ENCODE results near the gene PFDN4.

GRCh38 chr20:54260116-54260515 is 52.2 kb downstream of the PFDN4 start:
- TF ChIP-seq POLR2A (IDR thresholded peaks at IDR 0.05; ENCODE audit: low read length) (no peak), USF2 (IDR thresholded peaks at IDR 0.05) (no peak), MAZ (IDR thresholded peaks at IDR 0.05; ENCODE audit: borderline replicate concordance, low read depth, low read length) (no peak), CTCF (IDR thresholded peaks at IDR 0.05) (no peak), REST (IDR thresholded peaks at IDR 0.05) (no peak), SREBF2 (IDR thresholded peaks at IDR 0.05) (no peak), ESRRA (IDR thresholded peaks at IDR 0.05; ENCODE audit: borderline replicate concordance, low read length) (no peak), MAFK (IDR thresholded peaks at IDR 0.05; ENCODE audit: partially characterized antibody) (no peak), HMGXB4 (CRISPR knock-in tag; IDR thresholded peaks at IDR 0.05; ENCODE audit: borderline replicate concordance) (no peak), RAD21 (conservative IDR thresholded peaks at IDR 0.05 in 1 of 2, IDR thresholded peaks at IDR 0.05 in 1 of 2) (no peak), CHD4 (IDR thresholded peaks at IDR 0.05; ENCODE audit: borderline replicate concordance) (no peak)

Measured in A549 (cell line).